ENCODE data around the gene HBEGF.
"Not testable (repeated sequence)": the region's sequence is repeated elsewhere in the genome, so short reads cannot be mapped to it uniquely, and the experiment has no call there.

The HBEGF gene

GRCh38 chr5:140360681-140361479 is 14.5 kb upstream of the HBEGF start:
- no peak for DNase-seq (ENCODE audit: low read depth in 2 of 2)

DNA sequence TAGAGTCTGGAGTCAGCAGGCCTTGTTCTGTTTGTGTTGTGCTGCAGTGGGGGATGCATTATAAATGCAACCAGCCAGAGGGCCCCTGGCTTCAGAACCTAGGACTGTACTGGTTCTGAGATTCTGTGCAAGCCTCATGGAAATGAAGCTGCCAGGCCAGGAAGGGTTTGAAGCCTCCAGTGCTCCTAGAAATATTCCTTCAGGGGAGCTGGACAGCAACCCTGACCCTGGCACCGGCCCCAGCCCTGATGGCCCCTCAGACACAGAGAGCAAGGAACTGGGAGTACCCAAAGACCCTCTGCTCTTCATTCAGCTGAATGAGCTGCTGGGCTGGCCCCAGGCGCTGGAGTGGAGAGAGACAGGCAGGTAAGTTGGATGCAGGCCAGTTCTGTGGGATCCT is 13.7 kb upstream of the HBEGF start, which contains the start of gene SLC4A9:
TSS of gene SLC4A9 (plus strand) at position 94 of the 400 bp plus-strand sequence. CDS start at position 137, 43 bp downstream.
- DNase-seq (ENCODE audit: low read depth in 2 of 2) = no peak

GRCh38 chr5:140358738-140359310 is 12.4 kb upstream of the HBEGF start:
- DNase-seq (ENCODE audit: low read depth in 2 of 2) = no peak

DNA sequence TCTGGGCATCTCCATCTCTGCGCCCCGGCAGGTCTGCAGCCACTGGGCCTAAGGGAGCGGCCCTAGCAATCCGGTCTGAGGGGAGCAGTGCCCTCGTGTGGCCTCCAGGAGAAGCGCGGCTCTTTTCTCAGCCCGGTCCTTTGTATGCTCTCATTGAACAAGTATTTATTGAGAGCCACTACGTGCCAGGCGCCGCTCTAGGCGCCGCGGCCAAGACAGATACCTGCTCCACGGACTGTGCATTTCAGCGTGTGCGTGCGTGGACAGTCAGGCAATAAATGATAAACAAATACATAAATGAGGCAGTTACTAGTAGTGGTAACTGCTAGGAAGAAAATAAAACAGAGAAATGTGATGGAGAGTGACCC is 11.3 kb upstream of the HBEGF start:
- DNase-seq (ENCODE audit: low read depth in 2 of 2) = peak; percentile 38 to 55

GRCh38 chr5:140356853-140357725 is 10.7 kb upstream of the HBEGF start:
- no peak for DNase-seq (ENCODE audit: low read depth in 2 of 2)

- DNase-seq (ENCODE audit: low read depth in 2 of 2) = no peak
These were observed 9.1 kb upstream of the HBEGF start for GRCh38 chr5:140355546-140355945.

DNA sequence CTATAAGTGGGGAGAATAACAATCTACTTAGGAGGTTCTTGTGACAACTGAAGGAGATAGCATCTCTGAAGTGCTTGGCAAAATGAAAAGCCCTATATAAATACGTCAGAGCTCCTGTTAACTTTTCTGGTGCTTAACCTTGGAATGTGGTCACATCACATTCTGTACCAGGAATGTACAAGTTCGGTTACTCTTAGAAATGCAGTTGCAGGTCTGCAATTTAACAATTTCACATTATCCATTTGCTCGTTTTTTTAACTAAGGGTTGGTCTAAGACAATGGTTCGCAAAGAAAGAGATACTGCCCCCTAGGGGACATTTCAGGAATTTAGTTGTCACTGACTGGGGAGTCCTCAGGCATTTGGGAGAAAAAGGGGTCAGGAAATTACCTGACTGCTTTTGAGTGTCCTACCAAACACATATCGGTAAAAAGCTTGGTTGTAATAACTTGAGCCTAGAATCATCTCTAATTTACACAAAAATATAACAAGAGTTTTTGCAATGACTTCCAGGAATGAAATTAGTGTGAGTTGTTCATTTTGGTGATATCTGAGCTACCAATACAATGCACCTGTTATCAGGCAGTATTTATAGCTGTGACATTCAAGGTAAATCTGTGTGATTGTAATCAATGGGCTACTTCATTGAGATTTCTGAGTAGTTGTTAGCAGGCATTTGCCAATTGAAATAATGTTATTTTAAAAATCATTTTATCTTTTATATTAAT is 5.4 kb upstream of the HBEGF start:
- peak in 1 of 2 donors; percentile 39 for DNase-seq (ENCODE audit: low read depth in 2 of 2)

DNA sequence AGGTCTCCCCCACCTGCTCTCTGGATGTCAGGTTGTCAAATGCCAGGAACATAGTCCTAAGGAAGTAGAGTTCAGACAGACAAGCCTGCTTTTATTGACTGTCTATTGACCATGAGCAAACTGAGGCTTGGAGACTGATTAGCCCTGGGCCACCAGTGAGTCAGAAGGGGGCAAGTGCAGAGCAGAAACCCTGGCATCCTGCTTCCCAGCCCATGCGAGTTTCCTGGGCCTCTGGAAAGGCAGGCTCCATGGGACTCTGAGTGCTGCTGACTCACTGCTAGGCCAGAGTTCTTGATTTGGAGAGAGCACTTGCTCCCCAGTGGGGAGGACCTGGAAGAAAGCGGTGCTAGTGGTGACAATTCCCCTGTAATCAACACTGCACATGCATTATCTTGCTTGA is 2.8 kb upstream of the HBEGF start:
- DNase-seq (ENCODE audit: low read depth in 2 of 2) = no peak

GRCh38 chr5:140348104-140348503 is 1.7 kb upstream of the HBEGF start:
- no peak for DNase-seq (ENCODE audit: low read depth in 2 of 2)

DNA sequence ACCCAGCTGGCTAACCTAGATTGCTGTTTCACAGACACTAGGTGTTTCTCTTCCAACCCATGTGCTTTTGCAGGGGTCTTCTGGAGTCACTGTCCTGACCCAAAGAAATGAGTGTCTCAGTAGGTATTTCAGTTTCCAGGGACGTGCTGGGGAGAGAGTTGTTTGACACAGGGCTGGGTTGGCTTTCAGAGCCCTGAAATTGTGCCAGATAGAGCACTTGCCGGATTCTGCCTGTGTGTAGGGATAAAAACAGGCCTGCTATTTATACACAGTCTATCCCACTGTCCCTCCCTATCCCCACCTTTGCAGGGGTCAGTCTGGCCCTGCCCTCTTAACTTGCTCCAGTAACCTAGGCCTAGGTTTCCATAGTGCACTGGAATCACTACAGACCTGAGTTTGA is 957 bp upstream of the HBEGF start:
- DNase-seq (ENCODE audit: low read depth in 2 of 2) = no peak

- no peak for DNase-seq (ENCODE audit: low read depth in 2 of 2)
These were observed 470 bp downstream of the HBEGF start for GRCh38 chr5:140345919-140346347.

DNA sequence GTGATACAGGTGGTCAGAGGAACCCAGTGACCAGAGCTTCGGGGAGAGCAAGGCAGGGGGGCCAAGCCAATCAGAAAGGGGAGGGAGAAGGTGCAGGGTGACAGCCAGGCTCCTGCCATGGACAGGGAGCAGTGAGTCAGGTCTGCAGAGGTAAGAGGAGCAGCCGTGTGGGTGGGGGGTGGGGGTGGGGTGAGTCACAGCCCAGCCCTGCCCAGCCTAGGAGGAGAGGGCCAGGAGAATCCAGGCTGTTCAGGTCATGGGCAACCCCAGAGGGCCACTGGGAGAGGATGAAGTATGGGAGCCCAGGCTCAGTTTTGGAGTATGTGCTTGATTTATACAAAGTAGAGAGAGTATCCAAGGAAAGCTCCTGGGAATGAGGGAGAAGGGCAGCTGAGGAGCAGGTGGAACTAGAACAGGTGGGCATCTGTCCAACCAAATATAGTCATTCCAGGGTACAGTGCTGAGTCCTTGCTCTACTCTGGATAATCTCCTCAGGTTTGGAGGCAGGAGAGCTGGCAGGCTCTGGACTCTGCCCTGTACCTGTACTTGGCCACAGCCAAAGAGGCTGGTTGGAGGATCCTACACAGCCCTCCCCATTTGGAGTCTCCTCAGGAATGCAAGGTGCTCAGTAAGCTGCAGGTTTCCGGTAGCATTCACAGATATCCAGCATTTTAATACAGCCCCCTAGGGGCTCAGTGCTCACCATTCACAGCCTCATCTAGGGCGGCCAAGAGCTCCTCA is 1.6 kb downstream of the HBEGF start:
- DNase-seq (ENCODE audit: low read depth in 2 of 2) = no peak

- not testable (repeated sequence) for DNase-seq (ENCODE audit: low read depth in 2 of 2)
These were observed 2.6 kb downstream of the HBEGF start for GRCh38 chr5:140343849-140344248.

- DNase-seq (ENCODE audit: low read depth in 2 of 2) = no peak
These were observed 3.5 kb downstream of the HBEGF start for GRCh38 chr5:140342896-140343295.

DNA sequence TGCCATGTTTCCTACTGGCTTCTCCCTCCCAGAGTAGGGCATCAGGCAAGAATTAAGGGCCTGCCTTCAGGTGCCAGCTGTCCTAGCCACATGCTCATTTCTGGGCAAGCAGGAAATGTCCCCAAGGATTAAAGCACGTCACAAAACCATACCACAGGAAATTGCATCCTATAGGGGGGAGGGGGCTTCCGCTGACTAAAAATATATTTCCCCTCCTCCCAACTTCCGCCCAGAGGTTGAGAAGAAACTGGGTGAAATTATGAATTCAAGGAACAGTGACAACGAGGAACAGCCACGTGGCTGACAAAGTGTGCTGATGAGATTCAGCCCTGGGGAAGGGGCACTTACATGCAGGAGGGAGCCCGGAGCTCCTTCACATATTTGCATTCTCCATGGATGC is 4.1 kb downstream of the HBEGF start:
- no peak for DNase-seq (ENCODE audit: low read depth in 2 of 2)

- DNase-seq (ENCODE audit: low read depth in 2 of 2) = no peak
These were observed 4.8 kb downstream of the HBEGF start for GRCh38 chr5:140341591-140341990.

DNA sequence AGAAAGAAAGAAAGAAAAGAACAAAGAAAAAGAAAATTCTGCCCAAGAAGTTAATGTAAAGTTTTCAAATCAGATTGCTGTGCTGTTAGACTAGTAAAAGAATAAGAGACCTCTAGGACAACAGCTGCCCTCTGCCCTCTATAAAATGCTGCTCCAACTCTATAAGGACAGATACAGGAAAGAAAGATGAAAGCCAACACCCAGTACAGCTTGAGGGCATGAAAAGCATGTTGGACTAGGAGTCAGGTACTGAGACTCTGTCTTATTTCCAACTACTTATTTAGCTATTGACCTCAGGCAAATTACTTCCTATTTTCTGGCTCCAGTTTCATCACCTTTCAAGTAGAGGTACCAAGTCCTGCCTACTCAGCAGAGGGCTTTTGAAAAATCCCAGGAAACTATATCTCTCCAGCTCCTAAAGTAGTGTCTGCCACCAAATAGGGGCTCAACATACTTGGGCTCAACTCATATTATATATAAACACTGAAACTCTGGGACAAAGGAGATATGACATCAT is 5.7 kb downstream of the HBEGF start:
- no peak for DNase-seq (ENCODE audit: low read depth in 2 of 2)

DNA sequence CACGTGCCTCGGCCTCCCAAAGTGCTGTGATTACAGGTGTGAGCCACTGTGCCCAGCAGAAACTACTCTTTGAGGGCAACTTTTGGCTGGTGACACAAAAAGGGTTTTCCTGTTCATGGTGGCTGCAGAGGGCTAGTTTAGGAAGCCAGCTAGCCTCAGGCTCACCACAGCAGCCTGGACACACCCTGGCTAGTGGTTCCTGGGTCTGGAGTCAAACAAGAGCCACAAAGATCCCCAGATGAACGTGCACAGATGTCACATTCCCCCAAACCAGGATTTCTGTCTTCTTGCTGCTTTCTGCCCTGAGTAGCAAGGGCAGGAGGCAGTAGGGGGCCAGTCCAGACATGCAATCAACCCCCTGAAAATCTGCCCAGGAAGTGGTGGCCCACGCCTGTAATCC is 6.8 kb downstream of the HBEGF start:
- DNase-seq (ENCODE audit: low read depth in 2 of 2) = no peak

GRCh38 chr5:140338908-140339307 is 7.5 kb downstream of the HBEGF start:
- no peak for DNase-seq (ENCODE audit: low read depth in 2 of 2)

DNA sequence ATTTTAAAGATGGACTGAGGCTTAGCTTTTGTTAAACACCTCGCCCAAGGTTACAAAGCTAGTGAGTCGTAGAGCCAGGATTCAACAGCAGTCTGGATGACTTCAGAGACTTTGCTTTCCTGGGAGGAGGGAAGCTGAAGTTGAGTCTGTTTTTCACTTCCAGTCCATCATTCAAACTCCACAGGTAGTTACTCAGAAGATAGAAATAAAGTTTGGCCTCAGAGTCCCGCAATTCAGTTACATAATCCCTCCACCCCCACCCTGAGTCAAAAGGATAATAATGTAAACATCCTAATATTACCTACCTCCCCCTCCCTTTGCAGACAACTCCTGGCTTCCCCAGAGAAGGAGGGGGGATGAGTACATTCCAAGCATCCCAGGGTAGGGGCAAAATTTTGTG is 8.1 kb downstream of the HBEGF start:
- no peak for DNase-seq (ENCODE audit: low read depth in 2 of 2)

GRCh38 chr5:140337880-140338279 is 8.5 kb downstream of the HBEGF start:
- no peak for DNase-seq (ENCODE audit: low read depth in 2 of 2)

Data from stimulated activated CD4-positive, alpha-beta T cell treated with anti-CD3 and anti-CD28 coated beads, Interleukin-1b, Interleukin-23, amount 100 ng/mL, for 1 hour (primary cell).